ENCODE measurements around the gene RHBDL1.

DNA sequence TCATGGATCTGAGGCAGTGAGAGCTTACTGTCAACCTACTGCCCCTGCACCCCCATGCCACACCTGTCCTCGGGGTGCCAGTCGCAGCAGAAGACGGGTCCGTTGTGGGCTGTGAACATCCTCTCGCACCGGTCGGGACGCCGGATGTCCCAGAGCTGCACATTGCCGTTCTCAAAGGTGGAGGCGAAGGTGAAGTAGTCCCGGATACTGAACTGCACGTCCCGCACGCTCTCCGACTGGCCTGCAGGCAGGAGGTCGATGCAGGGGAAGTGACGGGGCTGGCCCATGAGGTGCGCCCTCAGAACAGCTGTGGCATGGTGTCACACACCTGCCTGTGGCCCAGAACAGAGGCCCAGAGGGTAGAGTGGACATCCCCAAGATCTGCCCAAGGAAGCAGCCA lies 12.0 kb downstream of the RHBDL1 start:
- TF ChIP-seq PYGO2 (tag; IDR thresholded peaks at IDR 0.05) (no peak), RBM39 (optimal IDR thresholded peaks at IDR 0.05; ENCODE audit: low read depth, low read length) (no peak), EZH2 (IDR thresholded peaks at IDR 0.05; ENCODE audit: borderline replicate concordance, low read depth, low read length) (no peak), ETS2 (tag; IDR thresholded peaks at IDR 0.05; ENCODE audit: borderline replicate concordance, poor library complexity, severe bottlenecking) (no peak), ATF7 (IDR thresholded peaks at IDR 0.05) (no peak)
- TF ChIP-seq, protein P1, sequence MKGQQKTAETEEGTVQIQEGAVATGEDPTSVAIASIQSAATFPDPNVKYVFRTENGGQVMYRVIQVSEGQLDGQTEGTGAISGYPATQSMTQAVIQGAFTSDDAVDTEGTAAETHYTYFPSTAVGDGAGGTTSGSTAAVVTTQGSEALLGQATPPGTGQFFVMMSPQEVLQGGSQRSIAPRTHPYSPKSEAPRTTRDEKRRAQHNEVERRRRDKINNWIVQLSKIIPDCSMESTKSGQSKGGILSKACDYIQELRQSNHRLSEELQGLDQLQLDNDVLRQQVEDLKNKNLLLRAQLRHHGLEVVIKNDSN (CRISPR knock-in tag; IDR thresholded peaks at IDR 0.05), result no peak
- TF ChIP-seq, protein P2, sequence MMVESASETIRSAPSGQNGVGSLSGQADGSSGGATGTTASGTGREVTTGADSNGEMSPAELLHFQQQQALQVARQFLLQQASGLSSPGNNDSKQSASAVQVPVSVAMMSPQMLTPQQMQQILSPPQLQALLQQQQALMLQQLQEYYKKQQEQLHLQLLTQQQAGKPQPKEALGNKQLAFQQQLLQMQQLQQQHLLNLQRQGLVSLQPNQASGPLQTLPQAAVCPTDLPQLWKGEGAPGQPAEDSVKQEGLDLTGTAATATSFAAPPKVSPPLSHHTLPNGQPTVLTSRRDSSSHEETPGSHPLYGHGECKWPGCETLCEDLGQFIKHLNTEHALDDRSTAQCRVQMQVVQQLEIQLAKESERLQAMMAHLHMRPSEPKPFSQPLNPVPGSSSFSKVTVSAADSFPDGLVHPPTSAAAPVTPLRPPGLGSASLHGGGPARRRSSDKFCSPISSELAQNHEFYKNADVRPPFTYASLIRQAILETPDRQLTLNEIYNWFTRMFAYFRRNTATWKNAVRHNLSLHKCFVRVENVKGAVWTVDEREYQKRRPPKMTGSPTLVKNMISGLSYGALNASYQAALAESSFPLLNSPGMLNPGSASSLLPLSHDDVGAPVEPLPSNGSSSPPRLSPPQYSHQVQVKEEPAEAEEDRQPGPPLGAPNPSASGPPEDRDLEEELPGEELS (CRISPR knock-in tag; IDR thresholded peaks at IDR 0.05; ENCODE audit: borderline replicate concordance), result no peak
- TF ChIP-seq, protein P3, sequence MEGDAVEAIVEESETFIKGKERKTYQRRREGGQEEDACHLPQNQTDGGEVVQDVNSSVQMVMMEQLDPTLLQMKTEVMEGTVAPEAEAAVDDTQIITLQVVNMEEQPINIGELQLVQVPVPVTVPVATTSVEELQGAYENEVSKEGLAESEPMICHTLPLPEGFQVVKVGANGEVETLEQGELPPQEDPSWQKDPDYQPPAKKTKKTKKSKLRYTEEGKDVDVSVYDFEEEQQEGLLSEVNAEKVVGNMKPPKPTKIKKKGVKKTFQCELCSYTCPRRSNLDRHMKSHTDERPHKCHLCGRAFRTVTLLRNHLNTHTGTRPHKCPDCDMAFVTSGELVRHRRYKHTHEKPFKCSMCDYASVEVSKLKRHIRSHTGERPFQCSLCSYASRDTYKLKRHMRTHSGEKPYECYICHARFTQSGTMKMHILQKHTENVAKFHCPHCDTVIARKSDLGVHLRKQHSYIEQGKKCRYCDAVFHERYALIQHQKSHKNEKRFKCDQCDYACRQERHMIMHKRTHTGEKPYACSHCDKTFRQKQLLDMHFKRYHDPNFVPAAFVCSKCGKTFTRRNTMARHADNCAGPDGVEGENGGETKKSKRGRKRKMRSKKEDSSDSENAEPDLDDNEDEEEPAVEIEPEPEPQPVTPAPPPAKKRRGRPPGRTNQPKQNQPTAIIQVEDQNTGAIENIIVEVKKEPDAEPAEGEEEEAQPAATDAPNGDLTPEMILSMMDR (IDR thresholded peaks at IDR 0.05 in 2 of 3, conservative IDR thresholded peaks at IDR 0.05 in 1 of 3; ENCODE audit: insufficient read depth in 2 of 3, low read depth in 1 of 3, low read length in 3 of 3), result no peak

Measured in K562 (cell line).